A673 (cell line): ENCODE data around the gene NKAPD1. TPM values are rescaled to one million over a fixed set of nuclear protein-coding genes. Genes with fewer than 3 reads are reported as not detected.

Source experiments
- BruUV-seq: library from RNA; stranded (reverse); fragments of 400-500 nt; replicated peaks from 2 replicates; lab custom pipeline; 2021; lab: Mats Ljungman, UMichigan
- CTCF ChIA-PET: fragments of 300-600 bp; sonication (Branson Sonifier 250); formaldehyde crosslinking; loops from one replicate; lab custom pipeline; 2022; ENCODE audit warnings: antibody characterized with exemption; lab: Charles Lee
- POLR2A ChIA-PET: fragments of 300-600 bp; sonication (Branson Sonifier 250); formaldehyde crosslinking; loops from one replicate; lab custom pipeline; 2022; ENCODE audit warnings: antibody characterized with exemption; ENCODE audit not compliant: low non-redundant PET; lab: Charles Lee
- DNase-seq: peaks from one replicate; pipeline ENCODE4 v3.0.0-alpha.2; 2015; ENCODE audit warnings: low spot score
- H3K27ac ChIP-seq: fragments of 200-600 bp; sonication (generic); 2 replicates; pipeline ENCODE4 v1.5.1; 2016; ENCODE audit warnings: mixed run types, low read depth, mild to moderate bottlenecking, mixed read lengths, antibody characterized with exemption, low read length; ENCODE audit not compliant: poor library complexity, severe bottlenecking
- H3K27me3 ChIP-seq: fragments of 200-600 bp; sonication (generic); replicated peaks from 2 replicates; pipeline ENCODE4 v1.6.1; 2017; ENCODE audit warnings: mixed run types, low read depth, mild to moderate bottlenecking, mixed read lengths, antibody characterized with exemption, low read length; ENCODE audit not compliant: insufficient read depth, poor library complexity
- H3K36me3 ChIP-seq: fragments of 200-600 bp; sonication (generic); 2 replicates; pipeline ENCODE4 v1.6.1; 2016; ENCODE audit warnings: mixed run types, mild to moderate bottlenecking, mixed read lengths, antibody characterized with exemption, low read length; ENCODE audit not compliant: insufficient read depth, poor library complexity, severe bottlenecking
- H3K4me1 ChIP-seq: fragments of 200-600 bp; sonication (generic); 2 replicates; pipeline ENCODE4 v1.6.1; 2017; ENCODE audit warnings: mixed run types, mild to moderate bottlenecking, mixed read lengths, antibody characterized with exemption, low read length; ENCODE audit not compliant: insufficient read depth, poor library complexity, severe bottlenecking
- H3K4me3 ChIP-seq: fragments of 200-600 bp; sonication (generic); 2 replicates; pipeline ENCODE4 v1.5.1; 2016; ENCODE audit warnings: low read depth, mixed run types, mild to moderate bottlenecking, mixed read lengths, low read length; ENCODE audit not compliant: poor library complexity, severe bottlenecking
- H3K9me3 ChIP-seq: fragments of 200-600 bp; sonication (generic); 2 replicates; pipeline ENCODE4 v1.6.1; 2016; ENCODE audit warnings: mixed run types, low read depth, mild to moderate bottlenecking, mixed read lengths, antibody characterized with exemption, low read length; ENCODE audit not compliant: poor library complexity, severe bottlenecking
- EZH2 ChIP-seq: fragments of 200-600 bp; sonication (generic); IDR thresholded peaks from 2 replicates; pipeline ENCODE4 v1.6.1; 2017; ENCODE audit warnings: borderline replicate concordance, low read depth, mild to moderate bottlenecking, mixed read lengths, antibody characterized with exemption, low read length; ENCODE audit not compliant: poor library complexity, severe bottlenecking
- intact Hi-C: fragments of 100-400 bp; cut with micrococcal nuclease; formaldehyde crosslinking; loops from one replicate; pipeline ENCODE4 v1.10.0; 2022; ENCODE audit not compliant: unreplicated experiment
- total RNA-seq: library from RNA; stranded (reverse); gene quantifications from 2 replicates; pipeline ENCODE4 v1.2.3, GENCODE V29; 2021
- TF ChIP-seq, protein P1 (sequence below): fragments of 300-800, 200-600 bp; sonication (generic); conservative IDR thresholded peaks from 2 replicates; pipeline ENCODE4 v1.5.1; 2017; ENCODE audit warnings: low read depth, mild to moderate bottlenecking, antibody characterized with exemption, low read length, moderate library complexity, mixed read lengths

The NKAPD1 gene
- total RNA-seq, 1 experiment from 2014 or later, result 30.4 TPM

DNA sequence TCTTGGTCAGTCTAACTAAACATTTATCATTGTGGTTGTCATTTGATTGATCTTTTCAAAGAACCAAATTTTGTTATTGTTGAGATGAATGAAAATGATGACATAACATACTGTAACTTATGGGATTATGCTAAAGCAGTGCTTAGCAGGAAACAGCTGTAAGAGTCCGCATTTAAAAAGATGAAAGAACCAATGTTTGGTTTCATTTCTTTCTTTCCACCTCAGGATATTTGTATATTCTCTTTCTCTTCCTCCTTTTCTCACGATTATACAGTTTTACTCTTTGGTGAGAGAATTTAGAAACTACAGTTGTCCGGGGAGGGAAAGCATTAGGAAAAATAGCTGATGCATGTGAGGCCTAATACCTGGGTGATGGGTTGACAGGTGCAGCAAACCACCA is 23.4 kb upstream of the NKAPD1 start:
- DNase-seq, result peak; percentile 60
- no peaks in the 10 kb centered on the region for H3K27me3 ChIP-seq
- no peak for TF ChIP-seq EZH2
- TF ChIP-seq, protein P1, sequence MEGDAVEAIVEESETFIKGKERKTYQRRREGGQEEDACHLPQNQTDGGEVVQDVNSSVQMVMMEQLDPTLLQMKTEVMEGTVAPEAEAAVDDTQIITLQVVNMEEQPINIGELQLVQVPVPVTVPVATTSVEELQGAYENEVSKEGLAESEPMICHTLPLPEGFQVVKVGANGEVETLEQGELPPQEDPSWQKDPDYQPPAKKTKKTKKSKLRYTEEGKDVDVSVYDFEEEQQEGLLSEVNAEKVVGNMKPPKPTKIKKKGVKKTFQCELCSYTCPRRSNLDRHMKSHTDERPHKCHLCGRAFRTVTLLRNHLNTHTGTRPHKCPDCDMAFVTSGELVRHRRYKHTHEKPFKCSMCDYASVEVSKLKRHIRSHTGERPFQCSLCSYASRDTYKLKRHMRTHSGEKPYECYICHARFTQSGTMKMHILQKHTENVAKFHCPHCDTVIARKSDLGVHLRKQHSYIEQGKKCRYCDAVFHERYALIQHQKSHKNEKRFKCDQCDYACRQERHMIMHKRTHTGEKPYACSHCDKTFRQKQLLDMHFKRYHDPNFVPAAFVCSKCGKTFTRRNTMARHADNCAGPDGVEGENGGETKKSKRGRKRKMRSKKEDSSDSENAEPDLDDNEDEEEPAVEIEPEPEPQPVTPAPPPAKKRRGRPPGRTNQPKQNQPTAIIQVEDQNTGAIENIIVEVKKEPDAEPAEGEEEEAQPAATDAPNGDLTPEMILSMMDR, result no peak
- intact Hi-C loops, result no loop called here
- peaks cover 21% of the 10 kb centered on the region for H3K4me1 ChIP-seq
- H3K36me3 ChIP-seq, result peaks cover 63% of the 10 kb centered on the region
- no TSS peak for BruUV-seq
- H3K27ac ChIP-seq, result peak overlapping the region; percentile 48
- ChIA-PET POLR2A (no interaction called here), CTCF (no interaction called here)
- H3K9me3 ChIP-seq, result no peaks in the 10 kb centered on the region
- no peak overlapping the region for H3K4me3 ChIP-seq

- no TSS peak for BruUV-seq
- intact Hi-C loops, result no loop called here
- ChIA-PET CTCF (no interaction called here), POLR2A (no interaction called here)
- H3K27me3 ChIP-seq, result no peaks in the 10 kb centered on the region
- peaks cover 63% of the 10 kb centered on the region for H3K36me3 ChIP-seq
- no peak overlapping the region for H3K27ac ChIP-seq
- no peak overlapping the region for H3K4me3 ChIP-seq
- H3K9me3 ChIP-seq, result no peaks in the 10 kb centered on the region
- DNase-seq, result no peak
- H3K4me1 ChIP-seq, result peaks cover 21% of the 10 kb centered on the region
- TF ChIP-seq, protein P1, result no peak
- TF ChIP-seq EZH2, result no peak
These were observed 22.3 kb upstream of the NKAPD1 start for GRCh38 chr11:112051768-112052167.

DNA sequence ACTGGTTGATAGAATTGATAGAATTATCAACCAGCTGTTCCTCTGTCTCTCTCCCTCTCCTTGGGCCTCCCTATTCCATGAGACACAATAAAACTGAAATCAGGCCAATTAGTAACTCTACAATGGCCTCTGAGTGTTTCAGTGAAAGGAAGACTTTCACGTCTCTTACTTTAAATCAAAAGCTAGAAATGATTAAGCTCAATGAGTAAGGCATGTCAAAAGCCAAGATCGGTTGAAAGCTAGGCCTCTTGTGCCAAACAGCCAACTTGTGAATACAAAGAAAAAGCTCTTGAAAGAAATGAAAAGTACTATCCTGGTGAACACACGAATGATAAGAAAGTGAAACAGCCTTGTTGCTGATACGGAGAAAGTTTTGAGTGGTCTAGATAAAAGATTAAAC is 16.9 kb upstream of the NKAPD1 start:
- no peak for DNase-seq
- Histone ChIP-seq H3K4me3 (no peak overlapping the region), H3K9me3 (no peaks in the 10 kb centered on the region), H3K36me3 (peaks cover 65% of the 10 kb centered on the region), H3K27me3 (no peaks in the 10 kb centered on the region), H3K27ac (peak overlapping the region; percentile 11), H3K4me1 (no peaks in the 10 kb centered on the region)
- no peak for TF ChIP-seq EZH2
- TF ChIP-seq, protein P1, result no peak
- intact Hi-C loops, result no loop called here
- CTCF ChIA-PET, result no interaction called here
- TSS peak; percentile 18 for BruUV-seq
- POLR2A ChIA-PET, result no interaction called here
